ENCODE measurements around the gene THAP5. TPM values are rescaled to one million over a fixed set of nuclear protein-coding genes. Genes with fewer than 3 reads are reported as not detected.

THAP5 gene
- total RNA-seq, 1 experiment from 2014 or later = 19.5 TPM

- TF ChIP-seq ATF2 (CRISPR knock-in tag; IDR thresholded peaks at IDR 0.05; ENCODE audit: borderline replicate concordance, low read depth) (no peak), EMX1 (CRISPR knock-in tag; IDR thresholded peaks at IDR 0.05) (no peak)
These were observed 20.4 kb upstream of the THAP5 start (continued) for GRCh38 chr7:108589874-108590273.

GRCh38 chr7:108589199-108589598 lies 19.7 kb upstream of the THAP5 start:
- ATAC-seq (no peak), DNase-seq (ENCODE audit: low spot score) (no peak)
- TF ChIP-seq ARID4B (CRISPR knock-in tag; IDR thresholded peaks at IDR 0.05; ENCODE audit: borderline replicate concordance) (no peak), ZNF416 (CRISPR knock-in tag; IDR thresholded peaks at IDR 0.05) (no peak), ZBTB21 (CRISPR knock-in tag; IDR thresholded peaks at IDR 0.05; ENCODE audit: borderline replicate concordance) (no peak), KAT7 (CRISPR knock-in tag; IDR thresholded peaks at IDR 0.05; ENCODE audit: borderline replicate concordance) (no peak), ZBTB43 (CRISPR knock-in tag; IDR thresholded peaks at IDR 0.05) (no peak)
- ChIA-PET POLR2A (interaction anchor here (0.7 kb wide), 1 partner anchor 264 kb away, joined by 3 read pairs; no protein-coding TSS in a partner anchor), CTCF (no interaction called here)
- Mint-ChIP-seq H3K27ac (no peak overlapping the region), H3K4me3 (no peak overlapping the region), H3K9me3 (no peaks in the 10 kb centered on the region), H3K36me3 (no peaks in the 10 kb centered on the region), H3K4me1 (peaks cover 14% of the 10 kb centered on the region), H3K27me3 (ENCODE audit: low read depth) (peaks cover 6% of the 10 kb centered on the region)

- Mint-ChIP-seq H3K36me3 (no peaks in the 10 kb centered on the region), H3K9me3 (peaks cover 5% of the 10 kb centered on the region), H3K4me3 (no peak overlapping the region), H3K4me1 (peaks cover 18% of the 10 kb centered on the region), H3K27ac (no peak overlapping the region), H3K27me3 (ENCODE audit: low read depth) (peaks cover 6% of the 10 kb centered on the region)
- DNase-seq (ENCODE audit: low spot score) = no peak
- ATAC-seq = no peak
- TF ChIP-seq SOX15 (CRISPR knock-in tag; IDR thresholded peaks at IDR 0.05) = no peak
- no peak for TF ChIP-seq MXD4 (CRISPR knock-in tag; IDR thresholded peaks at IDR 0.05; ENCODE audit: borderline replicate concordance)
- TF ChIP-seq, protein P1, sequence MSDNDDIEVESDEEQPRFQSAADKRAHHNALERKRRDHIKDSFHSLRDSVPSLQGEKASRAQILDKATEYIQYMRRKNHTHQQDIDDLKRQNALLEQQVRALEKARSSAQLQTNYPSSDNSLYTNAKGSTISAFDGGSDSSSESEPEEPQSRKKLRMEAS (CRISPR knock-in tag; IDR thresholded peaks at IDR 0.05) = no peak
- POLR2A ChIA-PET = no interaction called here
- CTCF ChIA-PET = no interaction called here
These were observed 16.8 kb upstream of the THAP5 start for GRCh38 chr7:108586274-108586710.

- Mint-ChIP-seq H3K9me3 (peaks cover 5% of the 10 kb centered on the region), H3K36me3 (peaks cover under 1% of the 10 kb centered on the region; the same call in 1 of the 2 replicates), H3K27ac (no peak overlapping the region), H3K4me3 (no peak overlapping the region), H3K4me1 (peaks cover 22% of the 10 kb centered on the region), H3K27me3 (ENCODE audit: low read depth) (peaks cover 6% of the 10 kb centered on the region)
- DNase-seq (ENCODE audit: low spot score) (no peak), ATAC-seq (no peak)
- ChIA-PET POLR2A (no interaction called here), CTCF (no interaction called here)
- TF ChIP-seq ZNF219 (CRISPR knock-in tag; IDR thresholded peaks at IDR 0.05; ENCODE audit: borderline replicate concordance) = no peak
- no peak for TF ChIP-seq SOX15 (CRISPR knock-in tag; IDR thresholded peaks at IDR 0.05)
These were observed 16.3 kb upstream of the THAP5 start for GRCh38 chr7:108585843-108586242.
